Measurements from ENCODE around the gene LYRM1. TPM values are rescaled to one million over a fixed set of nuclear protein-coding genes. Genes with fewer than 3 reads are reported as not detected.

The LYRM1 gene
- total RNA-seq = 10 to 100 TPM; 24.3 to 27.3 (median 25.5) TPM

- peak in 1 of 2 donors; percentile 58 for TF ChIP-seq POLR2A (IDR thresholded peaks at IDR 0.05)
- TF ChIP-seq CTCF (IDR thresholded peaks at IDR 0.05) = no peak
- peak within 1 kb of the TSS; percentile 55 for H3K4me3 ChIP-seq (ENCODE audit: low read depth, poor library complexity, severe bottlenecking)
- 0% methylated on average over 55 to 62 of the region's 62 CpGs for WGBS, 2 donors
- intact Hi-C loops (cut with DNase I; ENCODE audit: low total_unique reads) = loop anchor here (10.0 kb wide), 1 partner anchor 1294 kb away; no protein-coding TSS in a partner anchor
- peak; percentile 96 to 99 for DNase-seq (ENCODE audit: low spot score in 2 of 2)
These were observed at the start of gene LYRM1, which contains the start of gene DCUN1D3 for GRCh38 chr16:20900299-20901067. Gene LYRM1 (plus strand): TSS chr16:20900771. CDS start chr16:20915556, 14,785 bp downstream. Gene DCUN1D3 (minus strand): TSS chr16:20900358. CDS start chr16:20862538, 37,820 bp downstream.

GRCh38 chr16:20850981-20851380 lies 49.6 kb upstream of the LYRM1 start:
- intact Hi-C loops (cut with DNase I; ENCODE audit: low total_unique reads) = no loop called here
- TF ChIP-seq CTCF (IDR thresholded peaks at IDR 0.05) (no peak), POLR2A (IDR thresholded peaks at IDR 0.05) (no peak)
- DNase-seq (ENCODE audit: low spot score in 2 of 2) = no peak
- 38 to 50% methylated on average over 3 of the region's 3 CpGs for WGBS, 2 donors
- no peak overlapping the region for H3K4me3 ChIP-seq (ENCODE audit: low read depth, poor library complexity, severe bottlenecking)

GRCh38 chr16:20851601-20852000 lies 49.0 kb upstream of the LYRM1 start:
- no peak overlapping the region for H3K4me3 ChIP-seq (ENCODE audit: low read depth, poor library complexity, severe bottlenecking)
- intact Hi-C loops (cut with DNase I; ENCODE audit: low total_unique reads) = no loop called here
- TF ChIP-seq CTCF (IDR thresholded peaks at IDR 0.05) (no peak), POLR2A (IDR thresholded peaks at IDR 0.05) (no peak)
- DNase-seq (ENCODE audit: low spot score in 2 of 2) = peak; percentile 89 to 95
- 19 to 20% methylated on average over 2 of the region's 2 CpGs for WGBS, 2 donors

DNA sequence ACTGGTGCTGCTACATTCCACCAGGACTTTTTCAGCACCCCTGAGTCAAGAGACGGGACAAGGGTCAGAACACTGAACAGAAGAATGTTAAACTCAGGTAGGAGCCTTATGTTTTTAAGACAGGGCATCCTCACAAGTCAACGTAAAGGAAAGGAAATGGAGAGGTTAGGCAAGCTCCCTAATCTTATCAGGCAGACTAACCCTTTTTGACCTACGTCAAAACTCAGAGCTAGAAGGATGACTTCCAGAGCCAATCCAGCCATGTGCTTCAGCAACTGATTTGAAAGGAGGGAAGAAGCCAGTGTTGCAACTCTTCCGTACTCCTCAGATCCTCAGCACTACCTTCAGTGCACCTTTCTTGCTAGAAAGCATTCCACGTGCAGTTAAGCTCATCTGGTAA lies 47.4 kb upstream of the LYRM1 start:
- TF ChIP-seq CTCF (IDR thresholded peaks at IDR 0.05) (no peak), POLR2A (IDR thresholded peaks at IDR 0.05) (no peak)
- 63 to 70% methylated on average over 5 of the region's 5 CpGs for WGBS, 2 donors

GRCh38 chr16:20853981-20854620 lies 46.5 kb upstream of the LYRM1 start:
- no peak for TF ChIP-seq POLR2A (IDR thresholded peaks at IDR 0.05)
- no peak for DNase-seq (ENCODE audit: low spot score in 2 of 2)
- intact Hi-C loops (cut with DNase I; ENCODE audit: low total_unique reads) = no loop called here
- 83 to 87% methylated on average over 3 of the region's 3 CpGs for WGBS, 2 donors
- H3K4me3 ChIP-seq (ENCODE audit: low read depth, poor library complexity, severe bottlenecking) = no peak overlapping the region

More for the DNA sequence above, 47.4 kb upstream of the LYRM1 start:
- DNase-seq (ENCODE audit: low spot score in 2 of 2) = no peak
- intact Hi-C loops (cut with DNase I; ENCODE audit: low total_unique reads) = no loop called here
- no peak overlapping the region for H3K4me3 ChIP-seq (ENCODE audit: low read depth, poor library complexity, severe bottlenecking)

DNA sequence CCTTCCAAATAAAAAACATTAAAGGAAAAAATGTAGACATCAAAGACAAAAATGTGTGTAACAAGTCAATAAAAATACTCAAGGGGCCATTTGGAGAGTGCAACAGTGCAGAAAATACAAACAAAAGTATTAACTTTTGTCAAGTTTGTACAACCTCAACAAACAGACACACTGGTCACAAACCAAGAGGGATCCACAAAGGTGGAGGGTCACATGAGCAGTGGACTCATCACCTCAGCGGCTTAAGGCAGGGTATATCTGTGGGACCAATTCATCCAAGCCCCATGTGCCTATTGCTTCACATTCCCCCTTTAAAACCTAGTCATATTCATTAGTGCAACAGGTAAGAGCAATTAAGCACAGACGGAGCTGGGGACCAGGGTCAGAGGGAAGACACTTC lies 45.6 kb upstream of the LYRM1 start:
- no peak for DNase-seq (ENCODE audit: low spot score in 2 of 2)
- TF ChIP-seq CTCF (IDR thresholded peaks at IDR 0.05) = no peak
- TF ChIP-seq POLR2A (IDR thresholded peaks at IDR 0.05) = no peak
- no peak overlapping the region for H3K4me3 ChIP-seq (ENCODE audit: low read depth, poor library complexity, severe bottlenecking)
- intact Hi-C loops (cut with DNase I; ENCODE audit: low total_unique reads) = no loop called here
- WGBS, 2 donors = 95 to 97% methylated on average over 2 of the region's 2 CpGs

Measured in lower leg skin (tissue), 4 donors.